CMK (cell line): Measurements from ENCODE around the gene INSYN2B.
"Not testable (repeated sequence)": the region's sequence is repeated elsewhere in the genome, so short reads cannot be mapped to it uniquely, and the experiment has no call there.

Experiments used
- DNase-seq: peaks from one replicate; pipeline ENCODE4 v3.0.0-alpha.2; 2010; ENCODE audit warnings: low read depth

INSYN2B gene

GRCh38 chr5:169971780-169972179 is 8.5 kb downstream of the INSYN2B start:
- DNase-seq: no peak

- DNase-seq: no peak
Observed at GRCh38 chr5:169970911-169971765, 9.2 kb downstream of the INSYN2B start.

- DNase-seq: no peak
Observed at GRCh38 chr5:169970339-169970738, 10.0 kb downstream of the INSYN2B start.

- DNase-seq: no peak
Observed at GRCh38 chr5:169964246-169964645, 16.0 kb downstream of the INSYN2B start.

- no peak for DNase-seq
Observed at GRCh38 chr5:169960659-169961058, 19.6 kb downstream of the INSYN2B start.

- DNase-seq: no peak
Observed at GRCh38 chr5:169958278-169958677, 22.0 kb downstream of the INSYN2B start.

- DNase-seq: no peak
Observed at GRCh38 chr5:169956756-169957155, 23.5 kb downstream of the INSYN2B start.

GRCh38 chr5:169956126-169956525 is 24.2 kb downstream of the INSYN2B start:
- DNase-seq: no peak

GRCh38 chr5:169954786-169955185 is 25.5 kb downstream of the INSYN2B start:
- DNase-seq: no peak

GRCh38 chr5:169953196-169953595 is 27.1 kb downstream of the INSYN2B start:
- not testable (repeated sequence) for DNase-seq

GRCh38 chr5:169950333-169950732 is 30.0 kb downstream of the INSYN2B start:
- no peak for DNase-seq

- no peak for DNase-seq
Observed at GRCh38 chr5:169946743-169947295, 33.5 kb downstream of the INSYN2B start.

GRCh38 chr5:169945831-169946261 is 34.4 kb downstream of the INSYN2B start:
- no peak for DNase-seq

- DNase-seq: no peak
Observed at GRCh38 chr5:169944922-169945680, 35.2 kb downstream of the INSYN2B start.

GRCh38 chr5:169944115-169944514 is 36.2 kb downstream of the INSYN2B start:
- DNase-seq: no peak

- no peak for DNase-seq
Observed at GRCh38 chr5:169943026-169943425, 37.3 kb downstream of the INSYN2B start.

- no peak for DNase-seq
Observed at GRCh38 chr5:169942181-169942580, 38.1 kb downstream of the INSYN2B start.

- DNase-seq: no peak
Observed at GRCh38 chr5:169941542-169941941, 38.8 kb downstream of the INSYN2B start.

GRCh38 chr5:169939731-169940130 is 40.6 kb downstream of the INSYN2B start:
- no peak for DNase-seq

- DNase-seq: no peak
Observed at GRCh38 chr5:169938439-169938838, 41.9 kb downstream of the INSYN2B start.

- DNase-seq: no peak
Observed at GRCh38 chr5:169935762-169936161, 44.5 kb downstream of the INSYN2B start.

- DNase-seq: no peak
Observed at GRCh38 chr5:169934990-169935389, 45.3 kb downstream of the INSYN2B start.

GRCh38 chr5:169933616-169934015 is 46.7 kb downstream of the INSYN2B start:
- no peak for DNase-seq
